H9 (cell line): Measurements from ENCODE around the gene CSNK2B. TPM values are rescaled to one million over a fixed set of nuclear protein-coding genes. Genes with fewer than 3 reads are reported as not detected.

Experiments
- DNase-seq: peaks from one replicate; pipeline ENCODE4 v3.0.0-alpha.2; 2017
- H2AFZ ChIP-seq: one replicate; pipeline ENCODE4 v1.6.1; 2013; ENCODE audit warnings: mild to moderate bottlenecking, low read length, control low read depth, moderate library complexity
- H2AK5ac ChIP-seq: 2 replicates; pipeline ENCODE4 v1.6.1; 2013; ENCODE audit warnings: low read length, control low read depth, mixed read lengths; ENCODE audit not compliant: insufficient read length
- H2BK120ac ChIP-seq: one replicate; pipeline ENCODE4 v1.6.1; 2013; ENCODE audit warnings: low read depth, mild to moderate bottlenecking, low read length, control low read depth, inconsistent platforms; ENCODE audit not compliant: poor library complexity, severe bottlenecking
- H2BK12ac ChIP-seq: 2 replicates; pipeline ENCODE4 v1.6.1; 2013; ENCODE audit warnings: low read length, control low read depth, mixed read lengths, low read depth; ENCODE audit not compliant: insufficient read length
- H2BK15ac ChIP-seq: 2 replicates; pipeline ENCODE4 v1.6.1; 2013; ENCODE audit warnings: low read depth, low read length, control low read depth
- H2BK20ac ChIP-seq: one replicate; pipeline ENCODE4 v1.6.1; 2013; ENCODE audit warnings: low read depth, mild to moderate bottlenecking, low read length, control low read depth, inconsistent platforms; ENCODE audit not compliant: poor library complexity, severe bottlenecking
- H2BK5ac ChIP-seq: 2 replicates; pipeline ENCODE4 v1.6.1; 2013; ENCODE audit warnings: low read length, control low read depth, mixed read lengths; ENCODE audit not compliant: insufficient read length
- H3K14ac ChIP-seq: 2 replicates; pipeline ENCODE4 v1.6.1; 2013; ENCODE audit warnings: low read length, control low read depth; ENCODE audit not compliant: insufficient read depth
- H3K18ac ChIP-seq: 2 replicates; pipeline ENCODE4 v1.6.1; 2013; ENCODE audit warnings: low read depth, mild to moderate bottlenecking, mixed read lengths, low read length, control low read depth; ENCODE audit not compliant: insufficient read length
- H3K23ac ChIP-seq: 2 replicates; pipeline ENCODE4 v1.6.1; 2013; ENCODE audit warnings: low read length, control low read depth, mixed read lengths, low read depth; ENCODE audit not compliant: insufficient read length
- H3K23me2 ChIP-seq: 2 replicates; pipeline ENCODE4 v1.6.1; 2013; ENCODE audit warnings: low read depth, mild to moderate bottlenecking, mixed read lengths, low read length, control low read depth; ENCODE audit not compliant: insufficient read length, poor library complexity, severe bottlenecking
- H3K27ac ChIP-seq: 2 replicates; pipeline ENCODE4 v1.5.1; 2013; ENCODE audit warnings: low read length, control low read depth, mixed read lengths, low read depth; ENCODE audit not compliant: insufficient read length
- H3K27me3 ChIP-seq: 2 replicates; pipeline ENCODE4 v1.6.1; 2013; ENCODE audit warnings: low read length, control low read depth, inconsistent platforms; ENCODE audit not compliant: insufficient read depth
- H3K4ac ChIP-seq: 2 replicates; pipeline ENCODE4 v1.6.1; 2013; ENCODE audit warnings: low read depth, mild to moderate bottlenecking, control low read depth, inconsistent platforms, low read length, moderate library complexity
- H3K4me1 ChIP-seq: 2 replicates; pipeline ENCODE4 v1.6.1; 2013; ENCODE audit warnings: low read length, control low read depth, inconsistent platforms; ENCODE audit not compliant: insufficient read depth
- H3K4me2 ChIP-seq: 2 replicates; pipeline ENCODE4 v1.6.1; 2013; ENCODE audit warnings: low read length, control low read depth, mixed read lengths; ENCODE audit not compliant: insufficient read length, insufficient read depth
- H3K56ac ChIP-seq: 2 replicates; pipeline ENCODE4 v1.6.1; 2013; ENCODE audit warnings: low read depth, mild to moderate bottlenecking, mixed read lengths, low read length, control low read depth; ENCODE audit not compliant: insufficient read length
- H3K79me1 ChIP-seq: 2 replicates; pipeline ENCODE4 v1.6.1; 2013; ENCODE audit warnings: low read depth, mild to moderate bottlenecking, moderate library complexity, low read length, control low read depth, inconsistent platforms; ENCODE audit not compliant: insufficient read depth, poor library complexity, severe bottlenecking
- H3K79me2 ChIP-seq: 2 replicates; pipeline ENCODE4 v1.6.1; 2013; ENCODE audit warnings: low read length, control low read depth, inconsistent platforms; ENCODE audit not compliant: insufficient read depth
- H3K9ac ChIP-seq: 2 replicates; pipeline ENCODE4 v1.6.1; 2013; ENCODE audit warnings: low read length, control low read depth, mixed read lengths; ENCODE audit not compliant: insufficient read length; ENCODE audit errors: extremely low read depth
- H3K9me3 ChIP-seq: one replicate; pipeline ENCODE4 v1.6.1; 2013; ENCODE audit warnings: low read depth, low read length, inconsistent platforms; ENCODE audit not compliant: control insufficient read depth
- H3T11ph ChIP-seq: one replicate; pipeline ENCODE4 v1.6.1; 2013; ENCODE audit warnings: mild to moderate bottlenecking, low read length, control low read depth, inconsistent platforms
- H4K20me1 ChIP-seq: one replicate; pipeline ENCODE4 v1.6.1; 2013; ENCODE audit not compliant: control insufficient read depth, insufficient read length, insufficient read depth
- H4K5ac ChIP-seq: 2 replicates; pipeline ENCODE4 v1.6.1; 2013; ENCODE audit warnings: low read depth, mild to moderate bottlenecking, mixed read lengths, low read length, control low read depth; ENCODE audit not compliant: insufficient read length
- H4K8ac ChIP-seq: replicated peaks from 2 replicates; pipeline ENCODE4 v1.6.1; 2013; ENCODE audit warnings: low read length, control low read depth, mixed read lengths, low read depth; ENCODE audit not compliant: insufficient read length
- H4K91ac ChIP-seq: 2 replicates; pipeline ENCODE4 v1.6.1; 2013; ENCODE audit warnings: low read depth, mild to moderate bottlenecking, moderate library complexity, mixed read lengths, low read length, control low read depth; ENCODE audit not compliant: insufficient read length
- H3K27ac Mint-ChIP-seq, 3 experiments: 2 replicates in 2 of 3; 3 replicates in 1 of 3; pipeline ENCODE4 v1.8.0; 2020 to 2021; ENCODE audit warnings: mixed read lengths in 3 of 3, mild to moderate bottlenecking in 1 of 3, moderate library complexity in 1 of 3
- H3K27me3 Mint-ChIP-seq: 2 replicates; pipeline ENCODE4 v1.8.0; 2021; ENCODE audit warnings: low read depth, mild to moderate bottlenecking, moderate library complexity, mixed read lengths
- H3K36me3 Mint-ChIP-seq, 3 experiments: 2 replicates in 2 of 3; 3 replicates in 1 of 3; pipeline ENCODE4 v1.8.0; 2020 to 2021; ENCODE audit warnings: low read depth in 3 of 3, mixed read lengths in 3 of 3; ENCODE audit not compliant: insufficient read depth in 1 of 3
- H3K4me1 Mint-ChIP-seq, 2 experiments: 2 replicates each; pipeline ENCODE4 v1.8.0; 2020; ENCODE audit warnings: mixed read lengths in 2 of 2
- H3K4me3 Mint-ChIP-seq, 2 experiments: 2 replicates in 1 of 2; 3 replicates in 1 of 2; pipeline ENCODE4 v1.8.0; 2020 to 2021; ENCODE audit warnings: mild to moderate bottlenecking in 2 of 2, mixed read lengths in 2 of 2, moderate library complexity in 1 of 2
- H3K9me3 Mint-ChIP-seq, 2 experiments: 2 replicates in 1 of 2; 3 replicates in 1 of 2; pipeline ENCODE4 v1.8.0; 2020; ENCODE audit warnings: mild to moderate bottlenecking in 2 of 2, mixed read lengths in 2 of 2, moderate library complexity in 1 of 2
- CTCF ChIP-seq: fragments of 200-600 bp; sonication (generic); conservative IDR thresholded peaks from 3 replicates; pipeline ENCODE4 v1.8.0; 2021; ENCODE audit warnings: antibody characterized with exemption, mild to moderate bottlenecking
- WGBS: extraction: QIAGEN DNeasy Blood & Tissue Kit; methylation state at CpG from one replicate; pipeline ENCODE4 v1.1.7; 2013; ENCODE audit warnings: missing lambda C conversion rate, low lambda C conversion rate, mixed read lengths; ENCODE audit not compliant: insufficient read length; ENCODE audit errors: extremely low coverage; 5-methylcytosine and 5-hydroxymethylcytosine counted together
- total RNA-seq: library from RNA; stranded (reverse); gene quantifications from 2 replicates; pipeline ENCODE4 v1.2.1, GENCODE V29; 2021

The CSNK2B gene
- total RNA-seq, 1 experiment from 2014 or later: 187 TPM

- Mint-ChIP-seq H3K9me3 (no peaks in the 10 kb centered on the region), H3K4me3 (no peak overlapping the region), H3K27ac (no peak overlapping the region; a peak in 1 of 7 replicates), H3K4me1 (no peaks in the 10 kb centered on the region), H3K36me3 (peaks cover 48 to 89% (median 82%) of the 10 kb centered on the region in 3 experiments), H3K27me3 (no peaks in the 10 kb centered on the region)
- Histone ChIP-seq H3K27ac (no peak overlapping the region), H3K9ac (no peak overlapping the region), H3K4me1 (no peaks in the 10 kb centered on the region), H4K20me1 (peaks cover 2% of the 10 kb centered on the region), H3K14ac (no peak overlapping the region), H3K23me2 (no peaks in the 10 kb centered on the region), H2AK5ac (no peak overlapping the region), H3K9me3 (no peaks in the 10 kb centered on the region), H2BK15ac (no peak overlapping the region), H2AFZ (no peak overlapping the region), H3K4me2 (no peak overlapping the region), H4K91ac (no peak overlapping the region), H4K8ac (no peak overlapping the region), H2BK5ac (no peak overlapping the region), H3K27me3 (no peaks in the 10 kb centered on the region), H2BK120ac (no peak overlapping the region), H3K79me1 (no peaks in the 10 kb centered on the region), H3T11ph (no peak overlapping the region), H3K23ac (no peak overlapping the region), H3K4ac (no peak overlapping the region), H3K18ac (no peak overlapping the region), H4K5ac (no peak overlapping the region), H2BK20ac (no peak overlapping the region), H3K79me2 (no peaks in the 10 kb centered on the region), H2BK12ac (no peak overlapping the region), H3K56ac (no peak overlapping the region)
- no peak for DNase-seq
- TF ChIP-seq CTCF: no peak
- no CpG with 5 or more reads among the region's 6 CpGs for WGBS
Measured at GRCh38 chr6:31640612-31641011, 25.3 kb upstream of the CSNK2B start.
